Liver (tissue), 9 donors: Measurements from ENCODE around the gene TIMM17B. TPM values are rescaled to one million over a fixed set of nuclear protein-coding genes. Genes with fewer than 3 reads are reported as not detected.

Experiments used
- DNase-seq: peaks from one replicate; pipeline ENCODE4 v3.0.0-alpha.2; 2017; ENCODE audit warnings: low spot score
- H3K27ac ChIP-seq, 2 donors: one replicate each; pipeline ENCODE4 v1.7.0; 2013; ENCODE audit warnings: inconsistent platforms in 2 of 2, low read length in 2 of 2, control low read depth in 1 of 2, low read depth in 1 of 2, mild to moderate bottlenecking in 1 of 2
- H3K27me3 ChIP-seq, 4 donors: one replicate each; pipeline versions ENCODE4 v1.6.1 to v1.7.0; 2013; ENCODE audit warnings: low read length in 3 of 4, inconsistent platforms in 1 of 4, mild to moderate bottlenecking in 1 of 4, moderate library complexity in 1 of 4; ENCODE audit not compliant: control insufficient read depth in 4 of 4, insufficient read depth in 4 of 4
- H3K36me3 ChIP-seq, 4 donors: one replicate each; pipeline versions ENCODE4 v1.6.1 to v1.7.0; 2013; ENCODE audit warnings: low read length in 3 of 4, mild to moderate bottlenecking in 3 of 4, low read depth in 1 of 4, moderate library complexity in 1 of 4; ENCODE audit not compliant: control insufficient read depth in 4 of 4, insufficient read depth in 3 of 4
- H3K4me1 ChIP-seq, 4 donors: one replicate each; pipeline versions ENCODE4 v1.6.1 to v1.7.0; 2013; ENCODE audit warnings: low read length in 3 of 4, mild to moderate bottlenecking in 3 of 4, moderate library complexity in 1 of 4; ENCODE audit not compliant: control insufficient read depth in 4 of 4, insufficient read depth in 4 of 4
- H3K4me3 ChIP-seq, 3 donors: one replicate each; pipeline versions ENCODE4 v1.6.1 to v1.7.0; 2013; ENCODE audit warnings: low read length in 3 of 3, control low read depth in 1 of 3, low read depth in 1 of 3, mild to moderate bottlenecking in 1 of 3
- H3K9ac ChIP-seq, 2 donors: one replicate each; pipeline ENCODE4 v1.7.0; 2013; ENCODE audit warnings: low read length in 2 of 2, mild to moderate bottlenecking in 2 of 2, moderate library complexity in 2 of 2, control low read depth in 1 of 2, low read depth in 1 of 2
- H3K9me3 ChIP-seq, 4 donors: one replicate each; pipeline versions ENCODE4 v1.6.1 to v1.7.0; 2013; ENCODE audit warnings: low read length in 3 of 4; ENCODE audit not compliant: control insufficient read depth in 4 of 4
- EGR1 ChIP-seq, 2 donors: IDR thresholded peaks; 2 replicates each; pipeline ENCODE4 v1.6.1; 2016 to 2018; ENCODE audit warnings: antibody characterized with exemption in 2 of 2, low read depth in 2 of 2
- FOXA1 ChIP-seq: IDR thresholded peaks from 2 replicates; pipeline ENCODE4 v1.6.1; 2016; ENCODE audit warnings: antibody characterized with exemption
- FOXA2 ChIP-seq: IDR thresholded peaks from 2 replicates; pipeline ENCODE4 v1.6.1; 2016; ENCODE audit warnings: antibody characterized with exemption
- GABPA ChIP-seq, 2 donors: IDR thresholded peaks in 1 of 2; conservative IDR thresholded peaks in 1 of 2; 2 replicates each; pipeline ENCODE4 v1.6.1; 2016; ENCODE audit warnings: antibody characterized with exemption in 2 of 2, mild to moderate bottlenecking in 1 of 2, moderate library complexity in 1 of 2
- HNF4A ChIP-seq, 2 donors: conservative IDR thresholded peaks; 2 replicates each; pipeline ENCODE4 v1.6.1; 2016; ENCODE audit warnings: antibody characterized with exemption in 2 of 2, mild to moderate bottlenecking in 2 of 2
- JUND ChIP-seq, 2 donors: IDR thresholded peaks; 2 replicates each; pipeline ENCODE4 v1.6.1; 2016; ENCODE audit warnings: antibody characterized with exemption in 2 of 2
- NR2F2 ChIP-seq: IDR thresholded peaks from 2 replicates; pipeline ENCODE4 v1.6.1; 2016; ENCODE audit warnings: antibody characterized with exemption
- RXRA ChIP-seq, 2 donors: IDR thresholded peaks; 2 replicates each; pipeline ENCODE4 v1.6.1; 2017 to 2018; ENCODE audit warnings: antibody characterized with exemption in 2 of 2, mild to moderate bottlenecking in 1 of 2
- TAF1 ChIP-seq: conservative IDR thresholded peaks from 2 replicates; pipeline ENCODE4 v1.6.1; 2016; ENCODE audit warnings: antibody characterized with exemption, mild to moderate bottlenecking
- YY1 ChIP-seq: IDR thresholded peaks from 2 replicates; pipeline ENCODE4 v1.6.1; 2016; ENCODE audit warnings: antibody characterized with exemption, mild to moderate bottlenecking
- WGBS: extraction: QIAGEN DNeasy Blood & Tissue Kit; methylation state at CpG from one replicate; pipeline ENCODE4 v1.1.7; 2013; 5-methylcytosine and 5-hydroxymethylcytosine counted together
- polyA plus RNA-seq, 2 donors: library from polyadenylated mRNA; stranded (reverse) in 1 of 2; unstranded in 1 of 2; fragments of 200-250 nt in 1 of 2; fragments of >200 nt in 1 of 2; fragmentation: Nextera tagmentation in 1 of 2; extraction: Ambion mirVana in 1 of 2; gene quantifications; one replicate each; pipeline versions ENCODE4 v1.2.1 to v1.2.3, GENCODE V29; 2013 to 2015
- total RNA-seq, 2 donors: library from RNA; depleted of rRNA; stranded (reverse); fragments of >200 nt; gene quantifications; one replicate each; pipeline ENCODE4 v1.2.3, GENCODE V29; 2014
- TF ChIP-seq, protein P1 (sequence below): IDR thresholded peaks from 2 replicates; pipeline ENCODE4 v1.6.1; 2016; ENCODE audit warnings: antibody characterized with exemption
- TF ChIP-seq, protein P2 (sequence below): IDR thresholded peaks from 2 replicates; pipeline ENCODE4 v1.6.1; 2016; ENCODE audit warnings: antibody characterized with exemption, mild to moderate bottlenecking
- TF ChIP-seq, protein P3 (sequence below): IDR thresholded peaks from 2 replicates; pipeline ENCODE4 v1.6.1; 2016; ENCODE audit warnings: antibody characterized with exemption
- TF ChIP-seq, protein P4 (sequence below): fragments of 150-350 bp; IDR thresholded peaks from 2 replicates; pipeline ENCODE4 v1.5.1; 2017; ENCODE audit warnings: improper control_type of control experiment, low read depth, low read length; ENCODE audit not compliant: missing input control
- TF ChIP-seq, protein P5 (sequence below): IDR thresholded peaks from 2 replicates; pipeline ENCODE4 v1.6.1; 2016; ENCODE audit warnings: antibody characterized with exemption
- donor health status: healthy.
- donor health status: healthy.
- donor health status: healthy.
- donor health status: healthy.
- donor health status: healthy.

TIMM17B gene
- total and polyA plus RNA-seq, 4 donors = 22.8 to 53.1 (median 30.0) TPM

DNA sequence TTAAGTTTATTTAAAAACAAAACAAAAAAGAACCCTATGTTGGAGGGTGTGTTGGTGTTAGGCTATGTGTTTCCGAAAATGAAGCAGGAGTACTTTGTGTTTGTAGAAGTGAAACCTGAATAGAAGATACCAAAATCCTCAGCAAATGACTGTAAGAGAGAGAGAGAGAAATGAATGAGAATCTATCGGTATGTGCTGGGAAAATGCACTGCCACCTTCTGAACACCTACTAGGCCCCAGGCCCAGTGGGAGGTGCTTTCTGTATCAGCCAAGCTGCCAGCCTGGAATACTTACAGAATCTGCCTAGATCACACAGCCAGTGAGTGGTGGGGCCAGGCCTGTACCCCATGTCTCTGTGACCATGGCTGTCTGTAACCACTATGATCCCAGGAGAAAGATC, 36.2 kb upstream of the TIMM17B start:
- Histone ChIP-seq H3K9ac (no peak overlapping the region), H3K4me1 (peaks cover 0 to 6% (median 2%) of the 10 kb centered on the region in 4 donors), H3K36me3 (peaks cover 3 to 21% (median 11%) of the 10 kb centered on the region in 4 donors), H3K9me3 (no peaks in the 10 kb centered on the region), H3K27ac (no peak overlapping the region), H3K27me3 (no peaks in the 10 kb centered on the region), H3K4me3 (no peak overlapping the region)
- TF ChIP-seq FOXA1 (no peak), GABPA (IDR thresholded peaks at IDR 0.05 in 1 of 2, conservative IDR thresholded peaks at IDR 0.05 in 1 of 2) (no peak), NR2F2 (no peak), RXRA (IDR thresholded peaks at IDR 0.05) (no peak), HNF4A (conservative IDR thresholded peaks at IDR 0.05) (no peak), JUND (IDR thresholded peaks at IDR 0.05) (no peak), FOXA2 (no peak), YY1 (no peak), TAF1 (no peak), EGR1 (IDR thresholded peaks at IDR 0.05; ENCODE audit: low read depth in 2 of 2) (no peak)
- TF ChIP-seq, protein P1, sequence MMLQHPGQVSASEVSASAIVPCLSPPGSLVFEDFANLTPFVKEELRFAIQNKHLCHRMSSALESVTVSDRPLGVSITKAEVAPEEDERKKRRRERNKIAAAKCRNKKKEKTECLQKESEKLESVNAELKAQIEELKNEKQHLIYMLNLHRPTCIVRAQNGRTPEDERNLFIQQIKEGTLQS = no peak
- TF ChIP-seq, protein P2, sequence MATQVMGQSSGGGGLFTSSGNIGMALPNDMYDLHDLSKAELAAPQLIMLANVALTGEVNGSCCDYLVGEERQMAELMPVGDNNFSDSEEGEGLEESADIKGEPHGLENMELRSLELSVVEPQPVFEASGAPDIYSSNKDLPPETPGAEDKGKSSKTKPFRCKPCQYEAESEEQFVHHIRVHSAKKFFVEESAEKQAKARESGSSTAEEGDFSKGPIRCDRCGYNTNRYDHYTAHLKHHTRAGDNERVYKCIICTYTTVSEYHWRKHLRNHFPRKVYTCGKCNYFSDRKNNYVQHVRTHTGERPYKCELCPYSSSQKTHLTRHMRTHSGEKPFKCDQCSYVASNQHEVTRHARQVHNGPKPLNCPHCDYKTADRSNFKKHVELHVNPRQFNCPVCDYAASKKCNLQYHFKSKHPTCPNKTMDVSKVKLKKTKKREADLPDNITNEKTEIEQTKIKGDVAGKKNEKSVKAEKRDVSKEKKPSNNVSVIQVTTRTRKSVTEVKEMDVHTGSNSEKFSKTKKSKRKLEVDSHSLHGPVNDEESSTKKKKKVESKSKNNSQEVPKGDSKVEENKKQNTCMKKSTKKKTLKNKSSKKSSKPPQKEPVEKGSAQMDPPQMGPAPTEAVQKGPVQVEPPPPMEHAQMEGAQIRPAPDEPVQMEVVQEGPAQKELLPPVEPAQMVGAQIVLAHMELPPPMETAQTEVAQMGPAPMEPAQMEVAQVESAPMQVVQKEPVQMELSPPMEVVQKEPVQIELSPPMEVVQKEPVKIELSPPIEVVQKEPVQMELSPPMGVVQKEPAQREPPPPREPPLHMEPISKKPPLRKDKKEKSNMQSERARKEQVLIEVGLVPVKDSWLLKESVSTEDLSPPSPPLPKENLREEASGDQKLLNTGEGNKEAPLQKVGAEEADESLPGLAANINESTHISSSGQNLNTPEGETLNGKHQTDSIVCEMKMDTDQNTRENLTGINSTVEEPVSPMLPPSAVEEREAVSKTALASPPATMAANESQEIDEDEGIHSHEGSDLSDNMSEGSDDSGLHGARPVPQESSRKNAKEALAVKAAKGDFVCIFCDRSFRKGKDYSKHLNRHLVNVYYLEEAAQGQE = no peak
- TF ChIP-seq, protein P3, sequence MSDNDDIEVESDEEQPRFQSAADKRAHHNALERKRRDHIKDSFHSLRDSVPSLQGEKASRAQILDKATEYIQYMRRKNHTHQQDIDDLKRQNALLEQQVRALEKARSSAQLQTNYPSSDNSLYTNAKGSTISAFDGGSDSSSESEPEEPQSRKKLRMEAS = no peak
- TF ChIP-seq, protein P4, sequence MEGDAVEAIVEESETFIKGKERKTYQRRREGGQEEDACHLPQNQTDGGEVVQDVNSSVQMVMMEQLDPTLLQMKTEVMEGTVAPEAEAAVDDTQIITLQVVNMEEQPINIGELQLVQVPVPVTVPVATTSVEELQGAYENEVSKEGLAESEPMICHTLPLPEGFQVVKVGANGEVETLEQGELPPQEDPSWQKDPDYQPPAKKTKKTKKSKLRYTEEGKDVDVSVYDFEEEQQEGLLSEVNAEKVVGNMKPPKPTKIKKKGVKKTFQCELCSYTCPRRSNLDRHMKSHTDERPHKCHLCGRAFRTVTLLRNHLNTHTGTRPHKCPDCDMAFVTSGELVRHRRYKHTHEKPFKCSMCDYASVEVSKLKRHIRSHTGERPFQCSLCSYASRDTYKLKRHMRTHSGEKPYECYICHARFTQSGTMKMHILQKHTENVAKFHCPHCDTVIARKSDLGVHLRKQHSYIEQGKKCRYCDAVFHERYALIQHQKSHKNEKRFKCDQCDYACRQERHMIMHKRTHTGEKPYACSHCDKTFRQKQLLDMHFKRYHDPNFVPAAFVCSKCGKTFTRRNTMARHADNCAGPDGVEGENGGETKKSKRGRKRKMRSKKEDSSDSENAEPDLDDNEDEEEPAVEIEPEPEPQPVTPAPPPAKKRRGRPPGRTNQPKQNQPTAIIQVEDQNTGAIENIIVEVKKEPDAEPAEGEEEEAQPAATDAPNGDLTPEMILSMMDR = no peak
- 91% methylated on average over 2 of the region's 2 CpGs for WGBS
- DNase-seq = no peak

DNA sequence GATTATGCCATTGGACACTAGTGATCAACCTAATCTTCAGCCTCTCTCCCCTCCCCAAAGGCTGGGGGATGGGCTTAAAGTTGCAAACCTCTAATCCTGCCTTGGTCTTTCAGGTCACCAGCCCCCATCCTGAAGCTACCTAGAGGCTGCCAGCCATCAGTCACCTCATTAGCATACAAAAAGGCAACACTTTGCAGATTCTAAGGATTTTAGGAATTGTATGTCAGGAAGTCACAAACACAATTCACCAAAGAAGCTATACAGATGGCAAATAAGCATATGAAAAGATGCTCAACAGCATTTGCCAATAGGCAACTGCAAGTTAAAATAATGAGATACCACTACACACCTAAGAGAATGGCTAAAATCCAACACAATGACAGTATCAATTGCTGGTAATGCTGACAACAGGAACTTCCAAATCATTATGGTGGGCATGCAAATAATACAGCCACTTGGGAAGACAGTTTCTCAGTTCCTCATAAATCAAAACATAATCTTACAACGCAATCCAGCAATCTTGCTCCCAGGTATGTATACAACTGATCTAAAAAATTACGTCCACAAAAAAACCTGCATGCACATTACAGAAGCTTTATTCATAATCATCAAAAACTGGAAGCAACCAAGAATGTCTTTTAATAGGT, 30.3 kb upstream of the TIMM17B start:
- no peaks in the 10 kb centered on the region for H3K9me3 ChIP-seq
- 93% methylated on average over 2 of the region's 2 CpGs for WGBS

More for the DNA sequence above, 30.3 kb upstream of the TIMM17B start:
- DNase-seq = no peak
- Histone ChIP-seq H3K36me3 (peaks cover 7 to 30% (median 10%) of the 10 kb centered on the region in 4 donors), H3K4me3 (no peak overlapping the region), H3K4me1 (no peaks in the 10 kb centered on the region), H3K27ac (no peak overlapping the region), H3K9ac (no peak overlapping the region), H3K27me3 (no peaks in the 10 kb centered on the region)
- no peak for TF ChIP-seq RXRA (IDR thresholded peaks at IDR 0.05)
- TF ChIP-seq, protein P4 = no peak
- TF ChIP-seq HNF4A (conservative IDR thresholded peaks at IDR 0.05) = no peak
- TF ChIP-seq GABPA (IDR thresholded peaks at IDR 0.05 in 1 of 2, conservative IDR thresholded peaks at IDR 0.05 in 1 of 2) = no peak
- no peak for TF ChIP-seq FOXA1
- TF ChIP-seq, protein P5, sequence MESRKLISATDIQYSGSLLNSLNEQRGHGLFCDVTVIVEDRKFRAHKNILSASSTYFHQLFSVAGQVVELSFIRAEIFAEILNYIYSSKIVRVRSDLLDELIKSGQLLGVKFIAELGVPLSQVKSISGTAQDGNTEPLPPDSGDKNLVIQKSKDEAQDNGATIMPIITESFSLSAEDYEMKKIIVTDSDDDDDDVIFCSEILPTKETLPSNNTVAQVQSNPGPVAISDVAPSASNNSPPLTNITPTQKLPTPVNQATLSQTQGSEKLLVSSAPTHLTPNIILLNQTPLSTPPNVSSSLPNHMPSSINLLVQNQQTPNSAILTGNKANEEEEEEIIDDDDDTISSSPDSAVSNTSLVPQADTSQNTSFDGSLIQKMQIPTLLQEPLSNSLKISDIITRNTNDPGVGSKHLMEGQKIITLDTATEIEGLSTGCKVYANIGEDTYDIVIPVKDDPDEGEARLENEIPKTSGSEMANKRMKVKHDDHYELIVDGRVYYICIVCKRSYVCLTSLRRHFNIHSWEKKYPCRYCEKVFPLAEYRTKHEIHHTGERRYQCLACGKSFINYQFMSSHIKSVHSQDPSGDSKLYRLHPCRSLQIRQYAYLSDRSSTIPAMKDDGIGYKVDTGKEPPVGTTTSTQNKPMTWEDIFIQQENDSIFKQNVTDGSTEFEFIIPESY = no peak
- TF ChIP-seq TAF1 = no peak
